OCI-LY7 (cell line): ENCODE data around the gene WDR82.

Source experiments
- CTCF ChIP-seq: fragments of 200-600 bp; sonication (generic); conservative IDR thresholded peaks from 2 replicates; pipeline ENCODE4 v1.5.1; 2014; ENCODE audit warnings: mild to moderate bottlenecking, antibody characterized with exemption, low read length, moderate library complexity, mixed read lengths
- EZH2phosphoT487 ChIP-seq: fragments of 200-600 bp; sonication (generic); IDR thresholded peaks from 2 replicates; pipeline ENCODE4 v1.6.1; 2018; ENCODE audit warnings: low read depth, borderline replicate concordance, mild to moderate bottlenecking, mixed run types, antibody characterized with exemption, low read length, moderate library complexity, mixed read lengths

GRCh38 chr3:52233108-52233591 lies 45.3 kb downstream of the WDR82 start:
- TF ChIP-seq CTCF (no peak; the same call in 1 of the 2 replicates), EZH2phosphoT487 (no peak)
